ENCODE data around the gene WDR47.

DNA sequence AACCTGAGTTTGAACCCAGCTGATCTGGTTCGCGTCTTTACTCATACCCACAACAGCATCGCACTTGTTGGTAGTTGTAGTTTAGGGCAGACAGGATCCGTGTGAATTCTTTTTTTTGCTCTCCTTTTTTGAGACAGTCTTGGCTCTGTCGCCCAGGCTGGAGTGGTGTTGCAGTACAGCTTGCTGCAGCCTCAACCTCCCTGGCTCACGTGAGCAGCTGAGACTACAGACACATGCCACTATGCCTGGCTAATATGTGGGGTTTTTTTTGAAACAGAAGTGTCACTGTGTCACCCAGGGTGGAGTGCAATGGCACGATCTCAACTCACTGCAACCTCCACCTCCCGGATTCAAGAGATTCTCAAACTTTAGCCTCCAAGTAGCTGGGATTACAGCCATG is 26.0 kb upstream of the WDR47 start:
- TF ChIP-seq FOXA2 (IDR thresholded peaks at IDR 0.05) (no peak), JUND (IDR thresholded peaks at IDR 0.05) (no peak), GABPA (IDR thresholded peaks at IDR 0.05 in 1 of 2, conservative IDR thresholded peaks at IDR 0.05 in 1 of 2) (no peak), HNF4A (conservative IDR thresholded peaks at IDR 0.05) (no peak), RAD21 (IDR thresholded peaks at IDR 0.05) (no peak), FOXA1 (IDR thresholded peaks at IDR 0.05) (no peak), TAF1 (conservative IDR thresholded peaks at IDR 0.05) (no peak), RXRA (IDR thresholded peaks at IDR 0.05) (no peak)
- TF ChIP-seq, protein P1, sequence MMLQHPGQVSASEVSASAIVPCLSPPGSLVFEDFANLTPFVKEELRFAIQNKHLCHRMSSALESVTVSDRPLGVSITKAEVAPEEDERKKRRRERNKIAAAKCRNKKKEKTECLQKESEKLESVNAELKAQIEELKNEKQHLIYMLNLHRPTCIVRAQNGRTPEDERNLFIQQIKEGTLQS (IDR thresholded peaks at IDR 0.05): no peak
- TF ChIP-seq, protein P2, sequence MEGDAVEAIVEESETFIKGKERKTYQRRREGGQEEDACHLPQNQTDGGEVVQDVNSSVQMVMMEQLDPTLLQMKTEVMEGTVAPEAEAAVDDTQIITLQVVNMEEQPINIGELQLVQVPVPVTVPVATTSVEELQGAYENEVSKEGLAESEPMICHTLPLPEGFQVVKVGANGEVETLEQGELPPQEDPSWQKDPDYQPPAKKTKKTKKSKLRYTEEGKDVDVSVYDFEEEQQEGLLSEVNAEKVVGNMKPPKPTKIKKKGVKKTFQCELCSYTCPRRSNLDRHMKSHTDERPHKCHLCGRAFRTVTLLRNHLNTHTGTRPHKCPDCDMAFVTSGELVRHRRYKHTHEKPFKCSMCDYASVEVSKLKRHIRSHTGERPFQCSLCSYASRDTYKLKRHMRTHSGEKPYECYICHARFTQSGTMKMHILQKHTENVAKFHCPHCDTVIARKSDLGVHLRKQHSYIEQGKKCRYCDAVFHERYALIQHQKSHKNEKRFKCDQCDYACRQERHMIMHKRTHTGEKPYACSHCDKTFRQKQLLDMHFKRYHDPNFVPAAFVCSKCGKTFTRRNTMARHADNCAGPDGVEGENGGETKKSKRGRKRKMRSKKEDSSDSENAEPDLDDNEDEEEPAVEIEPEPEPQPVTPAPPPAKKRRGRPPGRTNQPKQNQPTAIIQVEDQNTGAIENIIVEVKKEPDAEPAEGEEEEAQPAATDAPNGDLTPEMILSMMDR (IDR thresholded peaks at IDR 0.05; ENCODE audit: low read depth, low read length, missing input control): no peak
- TF ChIP-seq, protein P3, sequence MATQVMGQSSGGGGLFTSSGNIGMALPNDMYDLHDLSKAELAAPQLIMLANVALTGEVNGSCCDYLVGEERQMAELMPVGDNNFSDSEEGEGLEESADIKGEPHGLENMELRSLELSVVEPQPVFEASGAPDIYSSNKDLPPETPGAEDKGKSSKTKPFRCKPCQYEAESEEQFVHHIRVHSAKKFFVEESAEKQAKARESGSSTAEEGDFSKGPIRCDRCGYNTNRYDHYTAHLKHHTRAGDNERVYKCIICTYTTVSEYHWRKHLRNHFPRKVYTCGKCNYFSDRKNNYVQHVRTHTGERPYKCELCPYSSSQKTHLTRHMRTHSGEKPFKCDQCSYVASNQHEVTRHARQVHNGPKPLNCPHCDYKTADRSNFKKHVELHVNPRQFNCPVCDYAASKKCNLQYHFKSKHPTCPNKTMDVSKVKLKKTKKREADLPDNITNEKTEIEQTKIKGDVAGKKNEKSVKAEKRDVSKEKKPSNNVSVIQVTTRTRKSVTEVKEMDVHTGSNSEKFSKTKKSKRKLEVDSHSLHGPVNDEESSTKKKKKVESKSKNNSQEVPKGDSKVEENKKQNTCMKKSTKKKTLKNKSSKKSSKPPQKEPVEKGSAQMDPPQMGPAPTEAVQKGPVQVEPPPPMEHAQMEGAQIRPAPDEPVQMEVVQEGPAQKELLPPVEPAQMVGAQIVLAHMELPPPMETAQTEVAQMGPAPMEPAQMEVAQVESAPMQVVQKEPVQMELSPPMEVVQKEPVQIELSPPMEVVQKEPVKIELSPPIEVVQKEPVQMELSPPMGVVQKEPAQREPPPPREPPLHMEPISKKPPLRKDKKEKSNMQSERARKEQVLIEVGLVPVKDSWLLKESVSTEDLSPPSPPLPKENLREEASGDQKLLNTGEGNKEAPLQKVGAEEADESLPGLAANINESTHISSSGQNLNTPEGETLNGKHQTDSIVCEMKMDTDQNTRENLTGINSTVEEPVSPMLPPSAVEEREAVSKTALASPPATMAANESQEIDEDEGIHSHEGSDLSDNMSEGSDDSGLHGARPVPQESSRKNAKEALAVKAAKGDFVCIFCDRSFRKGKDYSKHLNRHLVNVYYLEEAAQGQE (IDR thresholded peaks at IDR 0.05): no peak
- TF ChIP-seq, protein P4, sequence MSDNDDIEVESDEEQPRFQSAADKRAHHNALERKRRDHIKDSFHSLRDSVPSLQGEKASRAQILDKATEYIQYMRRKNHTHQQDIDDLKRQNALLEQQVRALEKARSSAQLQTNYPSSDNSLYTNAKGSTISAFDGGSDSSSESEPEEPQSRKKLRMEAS (IDR thresholded peaks at IDR 0.05): no peak
